Vagina (tissue), 2 donors: Measurements from ENCODE around the gene KIRREL3.

ENCODE experiments used
- POLR2AphosphoS5 ChIP-seq, 2 donors: sonication (generic); formaldehyde crosslinking; IDR thresholded peaks; one replicate each; pipeline ENCODE4 v1.9.0; 2017; ENCODE audit warnings: antibody characterized with exemption in 2 of 2, mild to moderate bottlenecking in 2 of 2, low read depth in 1 of 2; ENCODE audit not compliant: insufficient read depth in 1 of 2
- TF ChIP-seq, protein P1 (sequence below), 3 experiments: fragments of 450-650 bp in 2 of 3; fragments of 200-600 bp in 1 of 3; sonication (generic) in 1 of 3; IDR thresholded peaks; one replicate each; pipeline ENCODE4 v1.5.1; 2017 to 2019; ENCODE audit warnings: antibody characterized with exemption in 3 of 3, mild to moderate bottlenecking in 2 of 3, moderate library complexity in 2 of 3

DNA sequence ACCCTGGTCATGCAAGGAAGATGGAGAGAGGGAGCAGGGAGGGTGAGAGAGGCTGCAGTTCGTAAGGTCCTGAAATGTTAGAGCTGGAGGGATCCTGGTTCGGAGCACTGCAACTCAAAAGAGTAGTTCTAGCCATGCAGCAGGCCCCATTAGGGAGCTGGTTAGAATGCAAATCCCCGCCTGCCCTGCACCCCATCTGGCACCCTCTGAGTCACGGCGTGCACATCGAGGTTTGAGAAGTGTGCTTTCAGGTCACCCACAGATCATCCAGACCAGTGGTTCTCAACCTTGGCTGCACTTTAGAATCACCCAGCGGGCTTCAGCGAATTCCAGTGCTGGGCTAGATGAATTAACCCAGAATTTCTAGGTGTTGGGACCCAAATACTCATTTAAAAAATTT, 596.9 kb downstream of the KIRREL3 start:
- TF ChIP-seq, protein P1, sequence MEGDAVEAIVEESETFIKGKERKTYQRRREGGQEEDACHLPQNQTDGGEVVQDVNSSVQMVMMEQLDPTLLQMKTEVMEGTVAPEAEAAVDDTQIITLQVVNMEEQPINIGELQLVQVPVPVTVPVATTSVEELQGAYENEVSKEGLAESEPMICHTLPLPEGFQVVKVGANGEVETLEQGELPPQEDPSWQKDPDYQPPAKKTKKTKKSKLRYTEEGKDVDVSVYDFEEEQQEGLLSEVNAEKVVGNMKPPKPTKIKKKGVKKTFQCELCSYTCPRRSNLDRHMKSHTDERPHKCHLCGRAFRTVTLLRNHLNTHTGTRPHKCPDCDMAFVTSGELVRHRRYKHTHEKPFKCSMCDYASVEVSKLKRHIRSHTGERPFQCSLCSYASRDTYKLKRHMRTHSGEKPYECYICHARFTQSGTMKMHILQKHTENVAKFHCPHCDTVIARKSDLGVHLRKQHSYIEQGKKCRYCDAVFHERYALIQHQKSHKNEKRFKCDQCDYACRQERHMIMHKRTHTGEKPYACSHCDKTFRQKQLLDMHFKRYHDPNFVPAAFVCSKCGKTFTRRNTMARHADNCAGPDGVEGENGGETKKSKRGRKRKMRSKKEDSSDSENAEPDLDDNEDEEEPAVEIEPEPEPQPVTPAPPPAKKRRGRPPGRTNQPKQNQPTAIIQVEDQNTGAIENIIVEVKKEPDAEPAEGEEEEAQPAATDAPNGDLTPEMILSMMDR (IDR thresholded peaks at IDR 0.05): no peak
- no peak for TF ChIP-seq POLR2AphosphoS5 (IDR thresholded peaks at IDR 0.05; ENCODE audit: insufficient read depth in 1 of 2, low read depth in 1 of 2)
